AG08395 (cell line): ENCODE results near the gene KCTD5.
"Not testable (repeated sequence)": the region's sequence is repeated elsewhere in the genome, so short reads cannot be mapped to it uniquely, and the experiment has no call there.

Source experiments
- DNase-seq: peaks from one replicate; pipeline ENCODE4 v3.0.0; 2012; ENCODE audit warnings: mixed read lengths, low spot score

KCTD5 gene

DNA sequence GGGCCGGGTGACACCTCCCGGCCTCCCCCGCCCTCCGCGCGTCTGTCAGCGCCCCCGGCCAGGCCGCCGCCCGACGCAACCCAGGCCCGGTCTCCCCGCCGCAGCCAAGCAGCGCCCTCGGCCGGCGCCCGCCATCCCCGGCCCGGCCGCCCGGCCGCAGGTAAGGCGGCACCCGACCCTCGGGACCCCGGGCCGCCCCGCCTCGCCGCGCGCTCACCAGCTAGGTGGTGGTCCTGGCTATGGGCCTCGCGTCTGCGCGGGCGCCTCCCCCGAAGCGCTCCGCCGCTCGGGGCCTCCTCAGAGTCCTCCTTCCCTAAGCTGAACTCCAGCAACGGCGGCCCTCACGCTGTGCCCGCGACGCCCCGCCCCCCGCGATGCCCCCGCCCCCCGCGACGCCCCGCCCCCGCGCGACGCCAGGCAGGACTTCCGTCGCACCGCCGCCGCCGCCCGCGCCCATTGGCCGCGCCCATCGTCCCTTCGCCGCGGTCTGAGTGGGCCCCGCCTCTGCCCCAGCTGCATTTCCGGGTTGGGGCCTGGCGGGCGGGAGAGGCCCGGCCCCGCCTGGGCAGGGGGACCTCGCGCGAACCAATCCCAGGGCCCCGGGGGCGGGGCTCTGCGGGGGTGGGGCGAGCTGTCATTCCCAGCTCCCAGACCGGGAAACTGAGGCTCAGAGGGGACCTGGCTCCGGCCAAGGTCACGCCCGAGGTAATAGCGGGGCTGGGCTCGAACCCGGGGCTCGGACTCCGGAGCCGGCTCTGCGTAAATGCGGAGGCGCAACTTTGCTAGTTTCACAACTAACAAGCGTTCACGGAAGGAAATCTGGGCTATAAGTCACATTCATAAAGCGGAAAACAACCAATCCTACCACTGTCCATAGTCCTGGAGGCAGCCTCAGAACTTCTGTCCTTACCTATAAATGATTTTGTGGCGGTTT, 9.0 kb upstream of the KCTD5 start:
- peak; percentile 96 for DNase-seq

GRCh38 chr16:2675021-2675420, 7.3 kb upstream of the KCTD5 start:
- DNase-seq: no peak

- no peak for DNase-seq
Observed at GRCh38 chr16:2675714-2676113, 6.6 kb upstream of the KCTD5 start.

GRCh38 chr16:2676937-2677336, 5.4 kb upstream of the KCTD5 start:
- DNase-seq: not testable (repeated sequence)

- DNase-seq: not testable (repeated sequence)
Observed at GRCh38 chr16:2678206-2678965, 3.9 kb upstream of the KCTD5 start.

DNA sequence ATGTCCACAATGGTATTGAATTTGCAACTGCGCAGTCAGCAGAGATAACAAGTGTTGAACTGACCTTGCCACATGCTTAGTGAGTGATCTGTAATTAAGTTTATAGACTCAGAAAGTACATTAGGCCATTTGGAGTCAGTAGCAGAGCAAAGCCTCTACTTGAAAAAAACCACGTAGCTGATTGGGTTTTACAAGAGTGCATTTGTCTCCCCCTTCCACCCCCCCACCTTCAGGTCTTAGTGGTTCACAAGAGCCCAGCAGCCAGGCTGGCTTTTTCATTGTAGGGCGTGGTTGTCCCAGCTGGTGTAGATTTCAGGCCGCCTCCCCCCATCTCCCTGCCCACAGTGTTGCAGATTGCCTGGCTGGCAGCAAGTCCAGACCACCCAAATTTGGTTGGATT, 2.4 kb upstream of the KCTD5 start:
- not testable (repeated sequence) for DNase-seq

DNA sequence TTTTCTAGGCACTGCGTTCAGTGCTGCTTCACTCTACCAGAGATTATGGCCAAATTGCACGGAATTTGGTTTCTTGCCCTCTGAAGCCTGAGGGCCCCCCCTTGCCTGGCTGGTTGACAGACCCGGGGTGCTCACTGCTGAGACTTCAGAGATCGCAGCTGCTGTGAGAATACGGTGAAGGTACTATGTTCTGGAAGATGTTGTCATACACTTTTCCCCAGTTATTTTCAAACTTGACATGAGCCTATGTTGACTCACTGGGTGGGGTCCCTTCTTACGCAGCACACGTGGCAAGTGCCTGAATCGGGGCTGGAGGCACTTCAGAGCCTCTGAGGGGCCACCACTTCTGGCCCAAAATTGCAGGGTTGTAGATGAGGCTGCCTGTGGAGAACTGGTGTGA, 2.0 kb upstream of the KCTD5 start:
- DNase-seq: not testable (repeated sequence)

DNA sequence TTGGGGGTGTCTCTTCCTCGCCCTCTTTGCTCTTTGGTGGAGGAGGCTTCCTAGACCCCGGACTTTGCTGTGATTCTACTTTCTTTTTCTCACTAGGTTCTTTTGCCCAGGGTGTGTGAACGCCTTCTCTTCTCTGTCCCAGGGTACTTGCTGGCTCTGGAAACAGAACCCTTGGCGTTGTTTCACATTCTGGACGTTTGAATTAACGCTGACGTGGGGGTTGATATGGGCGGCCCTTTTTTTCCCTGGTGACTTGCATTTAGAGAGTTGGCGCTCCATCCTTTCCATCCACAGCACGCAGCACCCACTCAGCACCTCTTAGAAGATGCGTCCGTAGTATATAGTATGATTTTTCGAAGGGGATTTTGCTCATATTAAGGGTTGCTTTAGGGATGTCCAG, 718 bp downstream of the KCTD5 start:
- DNase-seq: not testable (repeated sequence)

DNA sequence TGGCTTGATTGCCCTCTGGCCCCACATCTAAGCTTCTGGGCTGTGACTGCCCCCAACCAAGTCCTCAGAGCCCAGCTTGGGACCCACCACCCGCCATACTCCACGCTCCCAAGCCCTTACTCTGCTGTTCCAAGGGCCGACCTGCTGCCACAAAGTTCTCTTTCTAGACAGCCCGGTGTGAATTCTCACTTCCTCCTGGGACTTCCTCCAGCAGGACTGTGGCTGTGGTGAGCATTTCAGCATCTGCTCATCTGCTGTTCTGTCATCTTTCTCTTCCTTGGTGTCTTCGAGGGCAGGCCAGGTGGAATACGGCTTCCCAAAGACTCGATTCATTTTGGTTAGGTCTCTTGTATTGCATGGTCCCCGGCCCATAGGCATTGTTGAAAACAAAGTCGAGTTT, 3.8 kb downstream of the KCTD5 start:
- DNase-seq: not testable (repeated sequence)

DNA sequence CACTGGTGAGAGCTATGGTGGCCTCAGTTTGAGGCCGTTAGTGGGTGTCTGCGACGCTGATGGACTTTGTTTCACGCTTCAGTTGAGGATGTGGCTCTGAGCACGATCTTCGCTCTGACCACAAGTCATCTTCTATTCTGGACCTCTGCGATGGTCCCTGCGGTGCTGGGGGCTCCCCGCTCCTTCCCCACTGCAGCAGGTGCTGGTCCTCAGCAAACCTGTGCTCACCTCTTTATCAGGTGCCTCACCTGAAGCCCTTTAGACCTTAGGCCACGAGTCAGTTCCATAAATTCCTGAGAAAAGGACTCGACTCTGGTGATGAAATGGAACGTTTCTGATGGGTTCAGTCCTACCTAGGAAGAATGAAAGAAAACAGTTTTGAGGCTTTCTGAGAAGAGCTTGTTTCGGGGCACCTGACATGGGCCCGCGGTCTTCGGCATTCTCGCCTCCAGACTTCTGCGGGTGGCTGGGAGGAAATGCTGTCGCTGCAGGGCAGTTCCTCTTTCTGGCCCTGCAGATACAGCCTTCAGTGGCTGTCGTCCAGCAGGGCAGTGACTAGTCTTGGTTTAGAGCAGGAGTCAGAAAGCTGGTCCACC, 4.7 kb downstream of the KCTD5 start:
- DNase-seq: peak; percentile 0

GRCh38 chr16:2687531-2688308, 5.4 kb downstream of the KCTD5 start:
- peak; percentile 1 for DNase-seq

DNA sequence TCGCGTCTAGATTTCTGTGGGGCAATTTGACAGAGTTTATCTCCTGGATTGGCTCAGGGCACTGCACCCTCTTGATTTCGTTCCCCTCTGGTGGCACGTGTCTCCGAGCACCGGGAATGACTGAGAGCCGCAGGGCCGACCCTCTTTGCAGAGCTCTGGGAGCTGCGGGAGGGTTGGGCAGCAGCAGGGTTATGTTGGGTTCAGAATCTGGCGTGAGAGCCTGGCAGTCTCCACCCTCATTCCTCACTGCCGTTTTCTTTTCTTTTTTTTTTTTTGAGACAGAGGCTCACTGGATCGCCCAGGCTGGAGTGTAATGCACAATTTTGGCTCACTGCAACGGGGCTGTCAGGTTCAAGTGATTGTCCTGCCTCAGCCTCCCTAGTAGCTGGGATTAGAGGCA, 7.1 kb downstream of the KCTD5 start:
- DNase-seq: not testable (repeated sequence)

DNA sequence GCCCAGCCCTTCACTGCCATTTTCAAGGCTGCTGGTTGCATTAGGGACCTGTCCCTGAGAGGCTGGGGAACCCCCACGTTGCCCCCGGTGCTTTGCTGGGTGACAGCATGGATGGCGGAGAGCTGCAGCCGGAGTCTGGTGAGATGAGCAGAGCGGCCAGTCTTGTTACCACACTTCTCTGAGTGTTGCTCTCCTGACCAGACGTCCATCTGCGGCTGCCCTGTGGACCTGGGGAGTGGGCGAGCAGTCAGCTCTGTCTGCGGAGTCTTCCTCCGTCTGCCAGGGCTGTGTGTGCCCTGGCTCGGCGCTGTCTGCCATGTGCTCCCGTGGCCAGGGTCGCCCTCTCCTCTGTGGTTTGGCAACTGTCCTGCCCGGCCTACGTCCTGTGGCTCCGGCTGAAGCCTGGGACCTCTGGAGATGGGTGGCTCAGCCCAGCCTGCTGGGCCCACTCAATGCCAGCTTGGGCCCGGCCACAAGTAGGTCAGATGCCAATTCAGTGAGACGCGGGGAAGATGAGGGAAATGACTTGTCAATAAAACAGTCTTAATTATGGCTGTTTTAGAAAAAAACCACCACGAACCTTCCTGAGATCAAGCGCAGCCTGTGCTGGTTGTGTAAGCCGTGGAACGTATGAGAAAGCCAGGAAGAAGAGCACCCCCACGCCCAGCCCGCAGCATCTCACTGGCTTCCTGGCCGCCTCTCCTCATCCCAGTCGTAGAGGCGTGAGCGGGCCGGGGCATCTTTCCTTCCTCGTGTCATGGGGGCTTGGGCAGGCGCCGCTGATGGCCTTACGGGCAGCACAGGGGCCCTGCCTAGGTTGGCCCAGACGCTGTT, 7.9 kb downstream of the KCTD5 start:
- DNase-seq: no peak

- DNase-seq: no peak
Observed at GRCh38 chr16:2690852-2691251, 8.5 kb downstream of the KCTD5 start.

DNA sequence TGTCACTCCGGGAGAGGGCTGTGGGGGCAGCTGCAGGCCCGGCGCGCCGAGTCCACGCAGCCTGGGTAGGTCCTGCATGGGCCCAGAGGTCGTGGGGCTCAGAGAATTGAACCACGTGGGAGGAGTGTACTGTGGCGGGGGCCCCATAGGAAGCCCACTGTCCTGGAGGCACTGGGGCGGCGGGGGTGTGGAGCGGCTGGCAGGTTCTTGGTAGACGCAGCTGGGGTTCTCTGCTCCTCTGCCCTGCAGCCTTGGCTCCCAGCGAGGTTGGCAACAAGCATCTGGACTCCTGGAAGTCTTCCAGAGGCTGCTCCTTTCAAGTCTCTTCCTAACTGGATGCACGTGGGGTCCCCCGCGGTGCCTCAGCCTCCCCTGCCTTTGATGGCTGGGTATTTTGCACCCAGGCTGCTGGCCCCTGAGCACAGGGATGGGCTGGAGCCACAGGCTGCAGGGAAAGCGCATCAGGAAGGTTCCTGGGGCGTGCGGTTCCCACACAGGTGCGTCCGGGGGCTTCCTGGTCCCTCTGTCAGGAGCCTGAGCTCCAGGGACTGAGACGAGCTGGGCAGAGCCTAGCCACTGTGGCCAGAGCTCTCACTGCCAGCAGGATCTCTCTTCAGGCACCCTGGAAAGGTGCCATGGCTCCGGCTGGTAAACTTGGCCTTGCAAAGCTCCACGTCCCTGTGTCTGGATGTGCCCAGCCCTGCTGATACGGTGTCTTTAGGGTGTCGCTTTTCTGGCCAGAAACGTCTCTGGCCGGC, 9.3 kb downstream of the KCTD5 start:
- no peak for DNase-seq

DNA sequence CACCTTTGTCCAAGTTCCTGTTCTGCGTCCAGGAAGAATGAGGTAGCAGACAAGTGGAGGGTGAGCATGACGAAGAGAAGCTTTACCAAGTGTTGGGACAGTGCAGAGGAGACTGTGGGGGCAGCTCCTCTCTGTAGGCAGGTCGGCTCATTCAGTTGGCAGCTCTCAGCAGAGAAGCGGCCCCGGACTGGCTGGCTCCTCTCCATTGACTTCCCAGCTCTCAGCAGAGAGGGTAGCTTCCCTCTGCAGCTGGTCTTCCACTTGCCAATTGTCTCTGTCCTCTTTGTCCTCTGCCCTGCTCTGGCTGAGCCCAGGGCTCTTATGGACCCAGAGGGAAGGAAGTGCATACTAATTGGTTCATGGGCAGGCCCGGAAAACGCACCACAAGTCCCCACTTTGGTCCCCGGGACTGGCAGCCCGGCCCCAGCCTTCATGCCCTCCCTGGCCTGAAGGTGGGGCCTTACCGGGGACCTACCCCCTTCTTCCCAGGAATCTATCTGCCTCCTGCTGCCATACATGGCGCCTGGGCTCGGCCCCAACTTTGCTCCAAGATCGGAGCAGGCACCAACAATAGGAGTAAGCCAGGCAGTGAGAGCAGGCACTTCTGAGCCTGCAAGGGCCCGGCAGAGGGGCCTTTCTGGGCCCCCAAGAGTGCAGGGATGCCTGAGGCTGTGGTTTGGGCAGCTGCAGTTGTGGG, 10.1 kb downstream of the KCTD5 start:
- no peak for DNase-seq

DNA sequence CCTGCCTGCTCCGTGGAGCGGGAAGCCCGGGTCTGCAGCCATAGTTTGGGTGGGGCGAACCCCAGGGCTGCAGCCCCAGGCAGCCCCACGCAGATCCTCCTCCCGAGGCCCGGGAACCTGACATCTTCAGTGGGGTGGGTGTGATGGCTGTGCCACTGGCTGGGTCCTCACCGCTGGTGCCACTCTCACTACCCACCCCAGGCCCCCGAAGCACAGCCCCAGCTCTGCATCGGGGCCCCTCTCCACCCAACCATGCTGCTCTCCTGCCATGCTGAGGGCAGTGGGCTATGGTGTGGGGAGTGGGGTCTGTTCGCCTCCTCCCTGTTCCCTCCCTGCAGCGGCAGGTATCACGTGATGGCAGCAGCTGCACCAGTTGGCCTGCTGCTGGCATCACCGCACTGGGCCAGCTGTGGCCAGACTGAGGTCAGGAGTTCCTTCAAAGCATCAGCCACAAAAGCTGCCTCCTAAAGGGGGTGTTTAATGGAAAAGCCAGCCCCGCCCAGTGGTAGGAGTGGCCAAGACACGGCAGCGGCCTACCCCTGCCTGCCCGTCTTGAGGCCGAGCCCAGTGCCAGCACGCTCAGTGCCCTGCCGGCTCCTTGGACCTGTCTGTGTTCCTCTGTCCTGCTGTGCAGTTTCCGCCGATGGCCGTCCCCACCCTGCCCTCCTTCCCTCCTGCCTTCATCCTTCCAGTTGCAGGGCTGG, 10.8 kb downstream of the KCTD5 start:
- no peak for DNase-seq

DNA sequence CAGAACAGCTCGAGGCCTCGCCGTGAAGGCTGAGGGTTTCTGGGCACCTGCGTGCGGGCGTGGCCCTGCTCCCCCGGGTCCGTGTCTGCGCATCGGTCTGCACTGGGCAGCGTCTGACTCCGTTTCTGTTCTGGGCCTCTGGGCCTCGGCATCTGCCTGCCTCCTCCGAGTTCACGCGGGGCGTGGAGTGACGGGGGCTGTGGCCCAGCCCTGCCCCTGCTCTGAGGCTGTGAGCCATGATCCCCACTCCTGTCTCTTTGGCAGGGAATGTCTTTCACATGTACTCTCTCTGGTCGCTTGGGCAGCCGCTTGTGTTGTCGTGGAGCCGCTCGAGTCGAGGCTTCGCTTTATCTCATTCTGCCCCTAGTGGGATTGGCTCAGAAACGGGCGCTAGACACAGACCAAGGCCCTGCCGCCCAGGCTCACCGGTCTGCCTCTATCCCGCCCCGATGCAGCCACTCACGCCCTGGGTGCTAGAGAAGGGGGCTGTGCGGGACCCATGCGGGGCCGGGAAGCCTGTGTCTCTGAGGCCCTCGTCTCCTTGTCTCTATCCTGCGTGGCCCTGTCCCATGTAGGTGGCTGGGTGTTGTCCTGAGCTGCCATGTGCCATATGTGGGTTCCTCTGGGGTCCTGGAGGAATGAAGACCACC, 14.4 kb downstream of the KCTD5 start:
- DNase-seq: not testable (repeated sequence)
